HepG2 (cell line): Measurements from ENCODE around the gene PRIMA1. TPM values are rescaled to one million over a fixed set of nuclear protein-coding genes. Genes with fewer than 3 reads are reported as not detected.

Experiments
- CEBPZ ChIP-seq: IDR thresholded peaks from 2 replicates; pipeline ENCODE4 v1.6.1; 2012; ENCODE audit warnings: low read length, improper control_type of control experiment
- DBP ChIP-seq: sonication (generic); formaldehyde crosslinking; IDR thresholded peaks from 2 replicates; pipeline ENCODE4 v1.4.0; 2020; ENCODE audit warnings: missing genetic modification reagents; ENCODE audit errors: not compliant biosample characterization
- NFE2L2 ChIP-seq: fragments of 150-350 bp; IDR thresholded peaks from 2 replicates; pipeline ENCODE4 v1.6.1; 2014; ENCODE audit warnings: low read length
- ZNF18 ChIP-seq: sonication (generic); formaldehyde crosslinking; IDR thresholded peaks from 2 replicates; pipeline ENCODE4 v1.8.0; 2022; ENCODE audit warnings: mild to moderate bottlenecking, missing genetic modification reagents; ENCODE audit not compliant: insufficient replicate concordance
- ZNF276 ChIP-seq: sonication (generic); formaldehyde crosslinking; IDR thresholded peaks from 2 replicates; pipeline ENCODE4 v1.4.0; 2020; ENCODE audit warnings: mild to moderate bottlenecking, low read depth, missing genetic modification reagents
- ZNF800 ChIP-seq: sonication (generic); formaldehyde crosslinking; IDR thresholded peaks from 2 replicates; pipeline ENCODE4 v1.4.0; 2020; ENCODE audit warnings: missing genetic modification reagents
- polyA plus RNA-seq, 8 experiments: library from polyadenylated mRNA; depleted of rRNA in 3 of 8; stranded (reverse) in 7 of 8; unstranded in 1 of 8; fragments of >200 nt; fragmentation: Illumina TruSeq in 4 of 8; extraction: Trizol in 4 of 8; gene quantifications; 2 replicates each; pipeline versions ENCODE4 v1.2.1 to v1.2.3, GENCODE V29; 2011 to 2016; ENCODE audit warnings: low read depth in 4 of 8, missing spikeins in 1 of 8, mixed read lengths in 1 of 8; ENCODE audit not compliant: insufficient read depth in 1 of 8
- total RNA-seq, 5 experiments: library from RNA; depleted of rRNA; stranded (reverse); fragments of >200 nt; fragmentation: Illumina TruSeq; extraction: Trizol; gene quantifications; 2 replicates each; pipeline ENCODE4 v1.2.3, GENCODE V29; 2016; ENCODE audit warnings: low read depth in 1 of 5
- TF ChIP-seq, protein P1 (sequence below): sonication (generic); formaldehyde crosslinking; IDR thresholded peaks from 2 replicates; pipeline ENCODE4 v1.5.0; 2020; ENCODE audit warnings: mild to moderate bottlenecking, missing genetic modification reagents, borderline replicate concordance

PRIMA1 gene
- total and polyA plus RNA-seq, 2 of the 13 experiments (the other 11 are each of a cell fraction or from before 2014, with no cell fraction given) = 2.4 to 3.2 TPM

- TF ChIP-seq, protein P1, sequence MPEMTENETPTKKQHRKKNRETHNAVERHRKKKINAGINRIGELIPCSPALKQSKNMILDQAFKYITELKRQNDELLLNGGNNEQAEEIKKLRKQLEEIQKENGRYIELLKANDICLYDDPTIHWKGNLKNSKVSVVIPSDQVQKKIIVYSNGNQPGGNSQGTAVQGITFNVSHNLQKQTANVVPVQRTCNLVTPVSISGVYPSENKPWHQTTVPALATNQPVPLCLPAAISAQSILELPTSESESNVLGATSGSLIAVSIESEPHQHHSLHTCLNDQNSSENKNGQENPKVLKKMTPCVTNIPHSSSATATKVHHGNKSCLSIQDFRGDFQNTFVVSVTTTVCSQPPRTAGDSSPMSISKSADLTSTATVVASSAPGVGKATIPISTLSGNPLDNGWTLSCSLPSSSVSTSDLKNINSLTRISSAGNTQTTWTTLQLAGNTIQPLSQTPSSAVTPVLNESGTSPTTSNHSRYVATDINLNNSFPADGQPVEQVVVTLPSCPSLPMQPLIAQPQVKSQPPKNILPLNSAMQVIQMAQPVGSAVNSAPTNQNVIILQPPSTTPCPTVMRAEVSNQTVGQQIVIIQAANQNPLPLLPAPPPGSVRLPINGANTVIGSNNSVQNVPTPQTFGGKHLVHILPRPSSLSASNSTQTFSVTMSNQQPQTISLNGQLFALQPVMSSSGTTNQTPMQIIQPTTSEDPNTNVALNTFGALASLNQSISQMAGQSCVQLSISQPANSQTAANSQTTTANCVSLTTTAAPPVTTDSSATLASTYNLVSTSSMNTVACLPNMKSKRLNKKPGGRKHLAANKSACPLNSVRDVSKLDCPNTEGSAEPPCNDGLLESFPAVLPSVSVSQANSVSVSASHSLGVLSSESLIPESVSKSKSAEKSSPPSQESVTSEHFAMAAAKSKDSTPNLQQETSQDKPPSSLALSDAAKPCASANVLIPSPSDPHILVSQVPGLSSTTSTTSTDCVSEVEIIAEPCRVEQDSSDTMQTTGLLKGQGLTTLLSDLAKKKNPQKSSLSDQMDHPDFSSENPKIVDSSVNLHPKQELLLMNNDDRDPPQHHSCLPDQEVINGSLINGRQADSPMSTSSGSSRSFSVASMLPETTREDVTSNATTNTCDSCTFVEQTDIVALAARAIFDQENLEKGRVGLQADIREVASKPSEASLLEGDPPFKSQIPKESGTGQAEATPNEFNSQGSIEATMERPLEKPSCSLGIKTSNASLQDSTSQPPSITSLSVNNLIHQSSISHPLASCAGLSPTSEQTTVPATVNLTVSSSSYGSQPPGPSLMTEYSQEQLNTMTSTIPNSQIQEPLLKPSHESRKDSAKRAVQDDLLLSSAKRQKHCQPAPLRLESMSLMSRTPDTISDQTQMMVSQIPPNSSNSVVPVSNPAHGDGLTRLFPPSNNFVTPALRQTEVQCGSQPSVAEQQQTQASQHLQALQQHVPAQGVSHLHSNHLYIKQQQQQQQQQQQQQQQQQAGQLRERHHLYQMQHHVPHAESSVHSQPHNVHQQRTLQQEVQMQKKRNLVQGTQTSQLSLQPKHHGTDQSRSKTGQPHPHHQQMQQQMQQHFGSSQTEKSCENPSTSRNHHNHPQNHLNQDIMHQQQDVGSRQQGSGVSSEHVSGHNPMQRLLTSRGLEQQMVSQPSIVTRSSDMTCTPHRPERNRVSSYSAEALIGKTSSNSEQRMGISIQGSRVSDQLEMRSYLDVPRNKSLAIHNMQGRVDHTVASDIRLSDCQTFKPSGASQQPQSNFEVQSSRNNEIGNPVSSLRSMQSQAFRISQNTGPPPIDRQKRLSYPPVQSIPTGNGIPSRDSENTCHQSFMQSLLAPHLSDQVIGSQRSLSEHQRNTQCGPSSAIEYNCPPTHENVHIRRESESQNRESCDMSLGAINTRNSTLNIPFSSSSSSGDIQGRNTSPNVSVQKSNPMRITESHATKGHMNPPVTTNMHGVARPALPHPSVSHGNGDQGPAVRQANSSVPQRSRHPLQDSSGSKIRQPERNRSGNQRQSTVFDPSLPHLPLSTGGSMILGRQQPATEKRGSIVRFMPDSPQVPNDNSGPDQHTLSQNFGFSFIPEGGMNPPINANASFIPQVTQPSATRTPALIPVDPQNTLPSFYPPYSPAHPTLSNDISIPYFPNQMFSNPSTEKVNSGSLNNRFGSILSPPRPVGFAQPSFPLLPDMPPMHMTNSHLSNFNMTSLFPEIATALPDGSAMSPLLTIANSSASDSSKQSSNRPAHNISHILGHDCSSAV = no peak
- no peak for TF ChIP-seq NFE2L2
- peak; percentile 65; the same call in 1 of the 2 replicates for TF ChIP-seq ZNF800 (CRISPR knock-in tag)
- TF ChIP-seq ZNF276 = no peak
- peak; percentile 32 for TF ChIP-seq ZNF18 (CRISPR knock-in tag)
- TF ChIP-seq DBP (CRISPR knock-in tag) = no peak
- no peak for TF ChIP-seq CEBPZ
These were observed 9.8 kb downstream of the PRIMA1 start (continued) for GRCh38 chr14:93778453-93778852.
